GM18505 (cell line): ENCODE results near the gene AGPAT2.

ENCODE experiments used
- ATAC-seq: cut with Tn5 transposase; IDR thresholded peaks from one replicate; pipeline ENCODE4 v1.9.1; 2021; ENCODE audit not compliant: unreplicated experiment
- POLR2A ChIP-seq: IDR thresholded peaks from 4 replicates; pipeline ENCODE4 v1.6.1; 2011; ENCODE audit warnings: borderline replicate concordance; ENCODE audit not compliant: insufficient read depth, insufficient read length; ENCODE audit errors: extremely low read depth

AGPAT2 gene

DNA sequence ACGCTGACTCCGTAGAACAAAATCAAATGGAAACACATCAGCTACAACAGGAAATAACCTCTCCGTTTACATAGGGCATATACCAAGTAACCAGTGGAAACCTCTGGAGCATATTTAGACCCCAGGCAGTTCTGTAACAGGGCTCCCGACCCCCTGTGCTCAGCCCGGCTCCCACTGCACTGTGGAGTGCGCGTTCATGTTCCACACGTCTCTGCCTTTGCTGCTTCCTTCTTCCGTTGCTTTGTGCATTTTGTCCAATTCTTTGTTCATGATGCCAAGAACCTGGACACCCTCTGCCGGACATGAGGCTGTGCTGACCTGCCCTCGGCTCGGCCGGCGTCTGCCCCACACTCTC lies 5.9 kb upstream of the AGPAT2 start:
- TF ChIP-seq POLR2A = no peak

DNA sequence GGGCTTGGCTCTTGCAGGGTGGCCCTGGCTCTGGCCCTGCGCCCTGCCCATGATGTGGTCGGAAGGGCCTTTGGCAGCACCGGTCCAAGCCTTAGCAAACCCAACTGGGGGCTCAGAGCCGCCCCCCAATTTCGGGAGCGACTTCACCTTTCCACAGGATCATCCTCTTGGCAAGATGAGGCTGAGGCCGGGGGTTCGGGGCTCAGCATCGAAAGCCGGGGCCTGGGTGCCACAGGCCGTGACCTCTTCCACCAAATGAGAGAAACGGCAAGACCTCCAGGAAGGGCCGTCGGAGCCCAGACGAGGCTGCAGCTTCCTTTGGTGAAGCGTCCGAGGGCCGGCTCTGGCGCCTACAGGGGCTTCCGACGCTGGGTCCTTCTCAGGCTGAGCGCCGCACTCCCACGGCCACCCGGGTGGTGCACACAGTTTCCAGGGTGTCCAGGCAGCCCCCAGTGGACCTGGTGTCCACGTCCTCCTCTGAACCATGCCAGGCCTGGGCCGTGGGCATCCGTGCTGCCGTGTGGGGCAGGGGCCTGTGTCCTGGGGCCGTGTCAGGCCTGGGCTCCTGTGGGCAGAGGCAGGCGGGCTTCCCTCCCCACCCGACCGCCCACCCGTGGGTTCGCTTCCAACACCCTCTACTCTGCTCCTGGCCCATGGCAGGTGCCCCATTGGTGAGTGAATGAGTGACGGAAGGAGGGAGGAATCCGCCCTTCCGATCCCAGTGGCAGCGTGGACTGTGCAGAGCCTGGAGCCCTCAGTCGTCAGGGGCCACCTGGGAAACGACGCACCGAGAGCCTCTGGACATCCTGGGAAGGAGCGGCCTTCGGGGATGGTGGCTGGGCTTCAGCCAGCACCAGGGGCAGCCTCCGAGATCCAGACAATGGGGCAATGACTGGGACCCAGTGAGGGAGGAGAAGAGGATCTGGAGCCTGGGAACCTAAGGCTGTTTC lies 5.2 kb upstream of the AGPAT2 start:
- ATAC-seq = no peak
- TF ChIP-seq POLR2A = no peak

More for the DNA sequence above, 5.9 kb upstream of the AGPAT2 start:
- ATAC-seq = no peak

DNA sequence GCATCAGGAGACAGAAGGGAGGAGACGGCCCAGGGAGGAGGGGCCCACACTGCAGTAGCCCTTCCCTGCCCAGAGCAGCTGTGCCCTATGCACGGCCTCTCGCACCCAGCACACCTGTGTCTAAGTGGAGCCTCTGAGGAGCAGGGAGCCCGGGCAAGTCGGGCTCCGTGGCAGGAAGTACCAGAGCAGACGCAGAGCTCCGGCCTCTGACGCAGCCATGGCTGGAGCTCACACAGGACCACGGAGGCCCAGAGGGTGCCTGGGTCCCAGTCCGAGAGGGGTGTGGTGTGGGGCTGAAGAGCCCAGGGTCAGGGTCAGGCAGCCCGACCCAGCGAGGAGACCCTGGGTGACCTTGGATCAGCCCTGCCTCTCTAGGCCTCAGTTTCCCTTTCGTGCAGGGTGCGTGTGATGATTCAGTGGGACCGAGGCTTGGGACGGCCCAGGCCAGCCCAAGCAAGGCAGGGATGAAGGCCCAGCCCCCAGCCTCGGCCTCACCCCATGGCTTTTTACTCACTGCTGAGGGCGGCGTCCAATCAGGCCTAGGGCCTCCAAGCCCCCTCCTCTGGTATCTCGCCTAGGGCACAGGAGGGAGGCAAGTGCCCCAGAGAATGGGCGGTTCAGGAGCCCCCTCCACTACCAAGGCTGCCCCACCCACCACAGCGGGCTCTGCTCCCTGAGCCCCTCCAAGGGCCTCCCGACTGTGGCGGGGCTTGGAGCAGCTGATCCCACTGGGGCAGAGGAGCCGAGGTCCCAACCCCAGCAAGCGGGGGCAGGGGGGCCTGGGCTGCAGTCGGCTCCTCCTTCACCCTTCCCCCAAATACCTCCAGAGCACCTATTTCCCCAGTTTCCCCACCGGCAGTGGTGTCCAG lies 4.3 kb upstream of the AGPAT2 start:
- no peak for TF ChIP-seq POLR2A
- no peak for ATAC-seq

DNA sequence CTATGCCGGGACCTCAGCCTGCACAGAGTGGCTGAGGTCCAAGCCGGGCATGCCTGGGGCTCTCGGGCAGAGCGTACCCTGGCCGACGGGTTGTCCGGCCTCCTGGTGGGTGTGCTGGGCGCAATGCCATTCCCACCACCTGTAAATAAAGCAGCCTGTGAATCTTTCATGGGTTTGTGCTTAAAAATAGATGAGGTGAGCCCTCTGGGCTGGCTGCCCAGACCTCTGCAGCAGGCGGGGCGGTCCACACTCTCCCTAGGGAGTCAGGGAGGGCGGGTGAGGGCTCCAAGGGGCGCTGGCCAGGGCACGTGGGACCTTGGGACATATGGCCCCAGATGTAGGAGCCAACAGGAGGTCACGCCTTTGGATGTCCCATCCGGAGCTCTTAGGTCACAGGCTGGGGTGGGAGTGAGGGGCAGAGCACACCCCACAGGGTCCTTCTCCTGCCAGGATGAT lies 3.6 kb upstream of the AGPAT2 start:
- TF ChIP-seq POLR2A = no peak
- ATAC-seq = no peak

DNA sequence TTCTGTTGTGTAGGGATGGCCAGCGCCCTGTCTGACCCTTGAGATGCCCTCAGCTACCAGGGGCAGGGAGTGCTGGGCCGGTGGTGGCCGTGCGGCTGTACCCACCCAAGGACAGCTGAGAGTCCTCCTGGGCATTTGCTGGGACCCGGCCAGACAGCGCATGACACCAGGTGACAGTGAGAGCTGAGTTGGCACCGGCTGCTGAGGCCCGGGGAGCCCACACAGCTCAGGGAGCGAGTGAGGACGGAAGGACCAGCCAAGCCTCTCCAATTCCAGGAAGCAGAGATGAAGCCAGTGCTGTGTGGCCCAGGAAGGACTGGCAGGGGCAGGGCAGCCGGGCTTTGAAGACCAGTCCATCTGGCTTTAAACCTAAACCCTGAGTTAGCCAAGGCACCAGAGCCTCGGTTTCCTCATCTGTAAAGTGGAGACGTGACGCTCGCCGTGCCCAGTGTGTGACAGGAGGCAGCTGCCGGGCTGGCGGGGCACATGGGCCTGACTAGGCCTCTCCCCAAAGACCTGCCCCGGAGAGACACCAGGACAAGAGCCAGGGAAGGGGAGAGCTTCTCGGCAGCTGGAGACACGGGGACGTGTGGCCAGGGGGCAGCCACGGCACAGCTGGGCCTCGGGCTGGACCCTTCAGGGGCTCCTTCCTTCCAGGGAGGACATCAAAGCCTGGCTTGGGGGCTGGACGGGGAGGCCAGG lies 3.0 kb upstream of the AGPAT2 start:
- ATAC-seq = no peak
- TF ChIP-seq POLR2A = no peak

DNA sequence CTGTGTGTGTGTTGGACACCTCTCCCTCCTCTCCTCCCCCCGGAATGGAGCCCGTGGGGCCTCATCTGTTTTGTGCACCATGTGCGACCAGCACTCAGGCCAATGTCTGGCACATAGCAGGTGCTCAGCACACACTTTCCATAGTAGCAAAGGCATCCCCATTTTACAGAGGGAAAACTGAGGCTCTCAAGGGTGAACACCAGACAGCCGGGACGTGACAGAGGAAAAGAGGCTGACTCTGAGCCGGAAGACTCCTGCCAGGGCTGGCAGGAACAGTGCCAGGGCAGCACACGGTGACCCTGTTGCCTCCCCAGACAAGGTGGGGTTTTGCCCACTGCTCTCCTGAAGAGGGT lies 1.8 kb upstream of the AGPAT2 start:
- TF ChIP-seq POLR2A = no peak
- no peak for ATAC-seq

DNA sequence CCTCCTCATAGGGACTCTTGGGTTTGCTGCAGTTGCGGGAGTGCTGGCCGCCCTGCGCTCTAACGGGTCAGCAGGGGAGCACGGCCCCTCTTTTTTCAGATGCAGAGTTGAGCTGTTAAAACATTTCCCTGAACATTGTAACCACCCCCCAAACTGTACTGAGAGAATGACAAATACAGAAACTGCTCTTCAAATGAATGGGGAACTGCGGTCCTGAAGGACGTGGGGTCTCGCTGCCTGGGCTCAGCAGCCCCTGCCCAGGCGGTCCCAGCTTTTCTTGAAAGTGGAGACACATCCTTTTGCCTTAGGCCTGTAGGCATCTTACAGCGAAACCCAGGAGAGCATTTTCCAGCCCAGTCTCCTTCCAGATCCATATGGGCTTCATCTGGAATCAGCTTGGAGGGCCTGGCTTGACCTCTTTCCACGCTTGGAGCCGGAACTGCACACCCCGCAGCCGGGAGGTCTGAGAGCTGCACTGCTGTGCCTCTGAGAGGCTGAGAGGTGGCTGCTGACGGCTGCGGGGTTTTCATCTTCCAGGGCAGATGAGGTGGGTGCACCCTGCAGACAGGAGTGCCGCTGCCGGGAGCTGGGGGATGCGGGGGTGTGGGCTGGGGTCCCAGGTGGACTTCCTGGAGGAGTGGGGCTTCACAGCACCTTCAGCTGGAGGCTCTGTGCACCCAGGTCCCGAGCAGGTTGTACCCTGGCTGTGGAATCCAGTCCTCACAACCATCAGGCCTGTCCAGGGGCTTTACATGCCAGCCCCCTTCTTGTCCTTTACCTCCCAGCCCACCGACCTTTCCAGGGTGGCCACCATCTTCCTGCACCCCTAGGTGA lies 1.2 kb upstream of the AGPAT2 start:
- no peak for ATAC-seq

DNA sequence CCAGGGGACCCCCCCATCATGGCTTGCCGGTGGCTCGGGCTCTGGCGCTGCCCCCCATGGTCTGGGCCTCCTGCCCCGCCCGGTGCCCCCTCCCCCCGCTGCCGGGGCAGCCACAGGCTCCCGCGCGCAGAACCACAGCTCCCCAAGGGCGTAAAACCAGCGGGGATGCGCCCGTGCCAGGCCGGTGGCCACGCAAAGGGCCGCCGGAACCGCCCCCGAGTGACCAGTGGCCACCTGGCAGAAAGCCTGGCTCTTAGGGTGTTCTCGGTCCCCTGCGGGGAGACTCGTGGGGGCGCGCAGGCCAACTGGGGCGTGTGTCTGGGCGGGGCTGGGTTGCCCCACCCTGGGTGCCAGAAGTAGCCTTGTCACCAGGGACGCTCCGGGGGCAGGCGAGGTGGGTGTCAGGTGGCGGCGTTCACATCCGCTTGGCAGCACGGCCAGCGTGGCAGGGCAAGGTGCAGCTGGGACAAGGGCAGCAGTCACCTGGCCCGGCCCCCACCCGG lies 515 bp upstream of the AGPAT2 start:
- ATAC-seq = no peak
- no peak for TF ChIP-seq POLR2A

More for the DNA sequence above, 1.2 kb upstream of the AGPAT2 start:
- TF ChIP-seq POLR2A = no peak

DNA sequence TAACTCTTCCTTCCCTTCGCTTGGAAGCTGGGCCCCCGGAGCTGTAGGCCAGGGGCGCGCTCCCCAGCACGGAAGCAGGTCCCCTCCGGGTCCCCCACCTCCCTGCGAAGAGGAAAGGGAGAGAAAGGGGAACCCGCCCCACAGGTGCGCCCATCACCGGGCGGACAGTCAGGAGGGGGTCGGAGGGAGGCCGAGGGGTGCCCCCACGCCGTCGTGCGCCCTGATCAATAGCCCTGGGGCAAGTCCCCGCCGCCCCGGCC lies 793 bp downstream of the AGPAT2 start:
- ATAC-seq = no peak
- no peak for TF ChIP-seq POLR2A

DNA sequence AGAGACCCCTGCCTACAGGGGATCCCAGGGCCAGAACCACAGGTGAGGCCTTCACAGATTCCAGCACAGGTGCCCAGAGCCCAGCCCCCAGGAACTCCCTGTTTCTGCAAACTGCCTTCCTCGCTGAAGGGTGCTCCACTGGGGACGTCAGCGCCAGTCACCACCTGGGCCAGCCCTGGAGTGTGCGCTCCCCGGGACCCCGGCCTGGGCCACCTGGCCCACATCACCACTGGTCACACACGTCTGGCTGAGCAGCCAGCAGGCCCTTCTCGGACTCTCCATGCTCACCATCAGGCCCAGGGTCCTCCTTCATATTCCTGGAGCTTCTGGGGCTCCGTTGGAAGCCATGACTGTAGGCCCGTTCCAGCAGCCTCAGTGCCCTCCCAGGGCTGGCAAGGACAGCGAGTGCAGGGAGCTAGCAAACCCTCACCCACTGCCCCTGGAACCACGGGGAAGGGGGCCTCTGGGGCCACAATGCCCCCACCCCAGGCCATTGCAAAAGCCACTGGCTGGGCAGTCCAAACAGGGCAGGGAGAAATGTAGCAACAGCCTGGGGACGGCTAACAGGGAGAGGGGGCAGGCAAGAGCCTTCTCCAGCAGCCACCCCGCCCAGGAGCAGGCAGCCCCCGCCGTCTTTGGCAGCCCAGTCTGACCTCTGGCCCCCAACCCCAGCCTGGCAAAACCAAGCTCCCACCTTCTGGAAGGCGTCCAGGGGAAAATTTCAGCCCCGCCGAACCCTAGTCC lies 1.3 kb downstream of the AGPAT2 start:
- no peak for TF ChIP-seq POLR2A
- ATAC-seq = no peak

DNA sequence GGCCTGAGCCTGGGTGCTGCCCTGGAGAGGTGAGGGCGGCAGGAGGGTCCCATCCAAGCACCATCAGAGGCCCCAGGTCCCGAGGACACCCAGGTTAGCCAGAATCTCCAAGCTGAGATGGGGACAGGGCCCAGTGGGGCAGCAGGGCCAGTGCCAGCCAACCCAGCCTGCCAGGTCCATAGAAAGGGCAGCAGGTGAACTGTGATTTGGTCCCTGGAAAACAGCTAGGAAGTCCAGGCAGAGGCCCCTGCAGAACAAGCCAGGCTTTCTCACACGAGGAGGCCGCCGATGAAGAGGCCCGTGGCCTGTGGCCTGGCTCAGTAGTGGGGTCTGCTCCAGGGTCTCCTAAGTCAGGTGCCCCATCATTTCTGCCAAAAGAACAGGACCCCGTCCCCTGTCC lies 2.0 kb downstream of the AGPAT2 start:
- no peak for TF ChIP-seq POLR2A
- no peak for ATAC-seq

DNA sequence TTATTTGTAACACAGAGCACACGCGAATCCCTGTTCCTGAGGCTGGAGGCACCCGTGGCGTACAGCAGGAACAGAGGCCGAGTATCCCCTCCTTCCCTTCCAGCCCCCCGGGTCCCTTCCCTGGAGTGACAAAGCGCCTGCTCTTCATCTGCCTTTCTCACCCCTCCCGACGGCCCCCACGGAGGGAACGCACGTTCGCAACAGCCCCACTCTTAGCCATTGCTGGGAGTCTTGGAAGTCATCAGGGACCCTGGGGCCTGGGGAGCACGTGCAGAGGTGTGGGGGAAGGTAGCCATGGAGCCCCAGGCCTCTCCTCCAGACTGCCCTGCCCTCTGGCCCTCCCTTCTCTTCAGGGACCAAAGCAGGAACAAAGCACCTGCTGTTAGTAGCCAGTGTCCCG lies 2.5 kb downstream of the AGPAT2 start:
- no peak for TF ChIP-seq POLR2A
- ATAC-seq = no peak

DNA sequence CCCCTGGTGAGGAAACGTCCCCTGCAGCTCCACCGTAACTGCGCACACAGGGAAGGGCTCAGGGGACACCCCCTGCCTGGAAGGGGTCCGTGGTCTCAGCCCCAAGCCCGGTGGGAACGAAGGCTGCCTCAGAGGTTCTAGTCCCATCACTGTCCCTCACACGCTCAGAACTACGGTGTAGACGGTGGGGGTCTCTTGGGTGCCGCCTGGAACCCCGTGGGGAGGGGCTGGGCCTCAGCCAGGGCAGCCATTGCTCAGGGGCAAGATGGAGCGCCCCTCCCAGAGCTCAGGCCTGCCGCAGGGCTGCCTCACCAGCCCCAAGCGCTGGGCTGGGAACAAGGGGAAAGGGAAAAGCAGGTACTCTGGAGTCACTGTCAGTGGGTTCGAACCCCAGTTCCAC lies 2.9 kb downstream of the AGPAT2 start:
- TF ChIP-seq POLR2A = no peak
- no peak for ATAC-seq

DNA sequence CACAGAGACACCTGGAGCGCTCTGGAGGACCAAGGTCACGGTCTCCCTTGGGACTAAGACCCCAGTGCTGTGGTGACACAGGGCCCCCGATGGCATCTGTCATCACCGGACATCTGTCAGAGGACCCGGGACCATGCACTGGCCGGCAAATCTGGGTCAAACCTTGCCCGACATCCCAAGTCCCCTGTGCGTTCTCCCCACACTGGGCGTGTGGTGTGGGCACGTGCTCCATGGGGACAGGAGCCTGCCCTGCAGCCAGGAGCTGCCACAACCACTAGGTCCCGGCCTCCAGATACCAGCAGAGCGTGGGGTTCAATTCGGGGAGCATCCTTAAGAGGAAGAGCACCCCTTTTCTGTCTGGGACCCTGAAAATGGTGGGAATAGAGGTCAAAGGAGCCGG lies 3.5 kb downstream of the AGPAT2 start:
- no peak for TF ChIP-seq POLR2A
- ATAC-seq = no peak
